ENCODE results near the gene CBY1. TPM values are rescaled to one million over a fixed set of nuclear protein-coding genes. Genes with fewer than 3 reads are reported as not detected.

The CBY1 gene
- total and polyA plus RNA-seq, 9 of the 15 experiments (the other 6 are each of a cell fraction or from before 2014, with no cell fraction given) = 5.7 to 19.7 (median 10.8) TPM

GRCh38 chr22:38707346-38707745, 50.9 kb downstream of the CBY1 start:
- Histone ChIP-seq H3K27me3 (ENCODE audit: control insufficient read depth in 2 of 2, insufficient read depth in 2 of 2, low read length in 2 of 2) (no peaks in the 10 kb centered on the region), H3K27ac (ENCODE audit: extremely low read depth, low read depth, low read length) (peak overlapping the region; percentile 91), H3K9ac (ENCODE audit: insufficient read depth in 1 of 2, low read depth in 2 of 2, low read length in 2 of 2) (peak overlapping the region; percentile 68 to 86; a peak in 3 of 4 replicates), H3K9me1 (ENCODE audit: control insufficient read depth, insufficient read depth, low read length) (no peaks in the 10 kb centered on the region), H2AFZ (ENCODE audit: low read depth, low read length) (no peak overlapping the region), H3K4me2 (ENCODE audit: insufficient read depth, low read length) (peak overlapping the region; percentile 91), H3K79me2 (ENCODE audit: control insufficient read depth, insufficient read depth, low read length) (peaks cover 66% of the 10 kb centered on the region), H3K36me3 (ENCODE audit: control insufficient read depth, insufficient read depth, low read length) (peaks cover 32% of the 10 kb centered on the region; the same call in 2 of the 3 replicates), H3K9me3 (replicated peaks; ENCODE audit: control insufficient read depth, insufficient read depth, low read depth, low read length) (no peaks in the 10 kb centered on the region), H4K20me1 (replicated peaks; ENCODE audit: control insufficient read depth, insufficient read depth, low read length) (peaks cover 23% of the 10 kb centered on the region), H3K4me1 (replicated peaks in 1 of 2; ENCODE audit: control insufficient read depth in 2 of 2, insufficient read depth in 2 of 2, low read length in 2 of 2) (peaks cover 27 to 40% of the 10 kb centered on the region in 2 experiments; a peak in 4 of 5 replicates), H3K4me3 (peak overlapping the region; percentile 94)
- peak; percentile 3; the same call in 1 of the 3 replicates for ATAC-seq
- in situ Hi-C loops (cut with MboI) (no loop called here), intact Hi-C loops (cut with micrococcal nuclease) (no loop called here)
- ChIA-PET CTCF (ENCODE audit: low intra/inter-chr PET ratio) (no interaction called here), POLR2A (interaction anchor here (0.6 to 2.7 kb wide), 12 partner anchors 9 to 408 kb away, joined by 3 to 9 read pairs (median 4); partner anchors contain the start of gene TOMM22)
- peak in 2 of 4 experiments; percentile 39 to 57 for DNase-seq (ENCODE audit: extremely low read depth in 1 of 4, low spot score in 3 of 4)
- BruUV-seq (replicated peaks) = TSS peak; percentile 55
- 0% methylated on average over 2 of the region's 2 CpGs for WGBS (ENCODE audit: insufficient coverage, low coverage, missing lambda C conversion rate)
- FAIRE-seq = peak; percentile 81
- TF ChIP-seq RAD51 (IDR thresholded peaks at IDR 0.05; ENCODE audit: borderline replicate concordance, low read depth) = no peak
- TF ChIP-seq ZNF583 (CRISPR knock-in tag; IDR thresholded peaks at IDR 0.05) = no peak
- TF ChIP-seq JUND (IDR thresholded peaks at IDR 0.05; ENCODE audit: borderline replicate concordance, low read depth, low read length) = peak; percentile 77
- TF ChIP-seq JUND (tag; IDR thresholded peaks at IDR 0.05; ENCODE audit: borderline replicate concordance, low read depth, low read length) = peak; percentile 70; the same call in 1 of the 3 replicates
- TF ChIP-seq, protein P1, sequence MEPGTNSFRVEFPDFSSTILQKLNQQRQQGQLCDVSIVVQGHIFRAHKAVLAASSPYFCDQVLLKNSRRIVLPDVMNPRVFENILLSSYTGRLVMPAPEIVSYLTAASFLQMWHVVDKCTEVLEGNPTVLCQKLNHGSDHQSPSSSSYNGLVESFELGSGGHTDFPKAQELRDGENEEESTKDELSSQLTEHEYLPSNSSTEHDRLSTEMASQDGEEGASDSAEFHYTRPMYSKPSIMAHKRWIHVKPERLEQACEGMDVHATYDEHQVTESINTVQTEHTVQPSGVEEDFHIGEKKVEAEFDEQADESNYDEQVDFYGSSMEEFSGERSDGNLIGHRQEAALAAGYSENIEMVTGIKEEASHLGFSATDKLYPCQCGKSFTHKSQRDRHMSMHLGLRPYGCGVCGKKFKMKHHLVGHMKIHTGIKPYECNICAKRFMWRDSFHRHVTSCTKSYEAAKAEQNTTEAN (CRISPR knock-in tag; IDR thresholded peaks at IDR 0.05) = no peak
- no peak for TF ChIP-seq PTBP1 (IDR thresholded peaks at IDR 0.05; ENCODE audit: low read depth, low read length)
- peak; percentile 70 for TF ChIP-seq DPF2 (IDR thresholded peaks at IDR 0.05)
- peak; percentile 32 for TF ChIP-seq CEBPB (tag; IDR thresholded peaks at IDR 0.05)
- TF ChIP-seq MEIS2 (IDR thresholded peaks at IDR 0.05; ENCODE audit: partially characterized antibody) = peak; percentile 13
- peak; percentile 55; the same call in 1 of the 2 replicates for TF ChIP-seq SMARCA4 (IDR thresholded peaks at IDR 0.05)
- no peak for TF ChIP-seq SAFB2 (IDR thresholded peaks at IDR 0.05; ENCODE audit: borderline replicate concordance, low read depth, low read length, severe bottlenecking)
- peak in 1 of 2 experiments; percentile 27; a peak in 1 of 4 replicates for TF ChIP-seq FOXK2 (conservative IDR thresholded peaks at IDR 0.05 in 1 of 2, IDR thresholded peaks at IDR 0.05 in 1 of 2; ENCODE audit: low read depth in 2 of 2)
- TF ChIP-seq ZZZ3 (IDR thresholded peaks at IDR 0.05) = no peak
- TF ChIP-seq, protein P2, sequence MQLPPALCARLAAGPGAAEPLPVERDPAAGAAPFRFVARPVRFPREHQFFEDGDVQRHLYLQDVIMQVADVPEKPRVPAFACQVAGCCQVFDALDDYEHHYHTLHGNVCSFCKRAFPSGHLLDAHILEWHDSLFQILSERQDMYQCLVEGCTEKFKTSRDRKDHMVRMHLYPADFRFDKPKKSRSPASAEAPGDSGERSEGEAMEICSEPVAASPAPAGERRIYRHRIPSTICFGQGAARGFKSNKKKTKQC (CRISPR knock-in tag; IDR thresholded peaks at IDR 0.05) = no peak
- TF ChIP-seq ARID1B (IDR thresholded peaks at IDR 0.05) = peak; percentile 58
- no peak for TF ChIP-seq CBFB (CRISPR knock-in tag; IDR thresholded peaks at IDR 0.05)
- TF ChIP-seq, protein P3, sequence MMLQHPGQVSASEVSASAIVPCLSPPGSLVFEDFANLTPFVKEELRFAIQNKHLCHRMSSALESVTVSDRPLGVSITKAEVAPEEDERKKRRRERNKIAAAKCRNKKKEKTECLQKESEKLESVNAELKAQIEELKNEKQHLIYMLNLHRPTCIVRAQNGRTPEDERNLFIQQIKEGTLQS (IDR thresholded peaks at IDR 0.05) = peak; percentile 71; the same call in 1 of the 2 replicates
- TF ChIP-seq, protein P3 (CRISPR knock-in tag; conservative IDR thresholded peaks at IDR 0.05) = no peak
- TF ChIP-seq, protein P4, sequence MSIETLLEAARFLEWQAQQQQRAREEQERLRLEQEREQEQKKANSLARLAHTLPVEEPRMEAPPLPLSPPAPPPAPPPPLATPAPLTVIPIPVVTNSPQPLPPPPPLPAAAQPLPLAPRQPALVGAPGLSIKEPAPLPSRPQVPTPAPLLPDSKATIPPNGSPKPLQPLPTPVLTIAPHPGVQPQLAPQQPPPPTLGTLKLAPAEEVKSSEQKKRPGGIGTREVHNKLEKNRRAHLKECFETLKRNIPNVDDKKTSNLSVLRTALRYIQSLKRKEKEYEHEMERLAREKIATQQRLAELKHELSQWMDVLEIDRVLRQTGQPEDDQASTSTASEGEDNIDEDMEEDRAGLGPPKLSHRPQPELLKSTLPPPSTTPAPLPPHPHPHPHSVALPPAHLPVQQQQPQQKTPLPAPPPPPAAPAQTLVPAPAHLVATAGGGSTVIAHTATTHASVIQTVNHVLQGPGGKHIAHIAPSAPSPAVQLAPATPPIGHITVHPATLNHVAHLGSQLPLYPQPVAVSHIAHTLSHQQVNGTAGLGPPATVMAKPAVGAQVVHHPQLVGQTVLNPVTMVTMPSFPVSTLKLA (conservative IDR thresholded peaks at IDR 0.05) = peak in 1 of 2 experiments; percentile 34; a peak in 1 of 4 replicates
- TF ChIP-seq SREBF1 (IDR thresholded peaks at IDR 0.05; ENCODE audit: borderline replicate concordance, low read depth, low read length) = no peak
